H1 (cell line): ENCODE results near the gene PNPLA8. TPM values are rescaled to one million over a fixed set of nuclear protein-coding genes. Genes with fewer than 3 reads are reported as not detected.

Experiments
- CTCF ChIA-PET: fragments of 300-600 bp; sonication (Branson Sonifier 250); formaldehyde crosslinking; loops from one replicate; lab custom pipeline; 2021; ENCODE audit not compliant: partially characterized antibody; lab: Charles Lee
- POLR2A ChIA-PET: fragments of 300-600 bp; sonication (Branson Sonifier 250); formaldehyde crosslinking; loops from one replicate; lab custom pipeline; 2021; ENCODE audit warnings: inconsistent platforms; ENCODE audit not compliant: partially characterized antibody; lab: Charles Lee
- DNase-seq, 2 experiments: peaks; one replicate each; pipeline versions ENCODE4 v3.0.0 to v3.0.0-alpha.2; 2010 to 2022; ENCODE audit warnings: low spot score in 2 of 2, low read depth in 1 of 2, mixed read lengths in 1 of 2
- FAIRE-seq: peaks from 2 replicates; lab custom pipeline; 2011; peaks lifted over from hg19 to GRCh38; lab: Jason Lieb, UNC
- H2AFZ ChIP-seq: 2 replicates; pipeline ENCODE4 v1.8.1; 2012; ENCODE audit warnings: low read length, inconsistent platforms
- H2AK5ac ChIP-seq: 2 replicates; pipeline ENCODE4 v1.6.1; 2013; ENCODE audit warnings: low read depth, low read length
- H2BK120ac ChIP-seq: replicated peaks from 2 replicates; pipeline ENCODE3; 2013; ENCODE audit warnings: low read depth, low read length, inconsistent platforms
- H2BK12ac ChIP-seq: 2 replicates; pipeline ENCODE4 v1.6.1; 2013; ENCODE audit warnings: low read depth, low read length
- H2BK15ac ChIP-seq: 2 replicates; pipeline ENCODE4 v1.6.1; 2013; ENCODE audit warnings: low read length
- H2BK20ac ChIP-seq: 2 replicates; pipeline ENCODE4 v1.6.1; 2013; ENCODE audit warnings: low read length
- H2BK5ac ChIP-seq: 2 replicates; pipeline ENCODE4 v1.6.1; 2013; ENCODE audit warnings: low read depth, low read length
- H3K14ac ChIP-seq: 2 replicates; pipeline ENCODE4 v1.6.1; 2013; ENCODE audit warnings: inconsistent platforms; ENCODE audit not compliant: insufficient read length
- H3K18ac ChIP-seq: 2 replicates; pipeline ENCODE4 v1.6.1; 2013; ENCODE audit warnings: low read length; ENCODE audit errors: extremely low read depth
- H3K23ac ChIP-seq: 2 replicates; pipeline ENCODE4 v1.6.1; 2013; ENCODE audit warnings: inconsistent platforms; ENCODE audit not compliant: insufficient read length
- H3K23me2 ChIP-seq: 2 replicates; pipeline ENCODE4 v1.6.1; 2013; ENCODE audit warnings: low read depth, low read length
- H3K27ac ChIP-seq: 2 replicates; pipeline ENCODE4 v1.6.1; 2011; ENCODE audit warnings: low read depth, low read length, inconsistent platforms
- H3K27me3 ChIP-seq, 4 experiments: replicated peaks in 1 of 4; 1 replicate in 1 of 4; 2 replicates in 3 of 4; pipeline versions ENCODE4 v1.6.1 to v1.8.1; 2011 to 2013; ENCODE audit warnings: low read length in 3 of 4, mild to moderate bottlenecking in 3 of 4, inconsistent platforms in 2 of 4, mixed read lengths in 2 of 4, moderate library complexity in 1 of 4; ENCODE audit not compliant: control insufficient read depth in 3 of 4, insufficient read depth in 3 of 4; ENCODE audit errors: extremely low read depth in 1 of 4
- H3K36me3 ChIP-seq, 4 experiments: 2 replicates each; pipeline versions ENCODE4 v1.6.1 to v1.8.1; 2011 to 2013; ENCODE audit warnings: mild to moderate bottlenecking in 4 of 4, low read length in 3 of 4, moderate library complexity in 2 of 4, control low read depth in 1 of 4, inconsistent platforms in 1 of 4; ENCODE audit not compliant: insufficient read depth in 4 of 4, control insufficient read depth in 2 of 4
- H3K4ac ChIP-seq: replicated peaks from 2 replicates; pipeline ENCODE3; 2013; ENCODE audit warnings: low read length, low read depth, mixed read lengths, inconsistent platforms; ENCODE audit not compliant: insufficient read length
- H3K4me1 ChIP-seq, 4 experiments: replicated peaks in 1 of 4; 1 replicate in 1 of 4; 2 replicates in 3 of 4; pipeline versions ENCODE4 v1.6.1 to v1.8.1; 2011 to 2013; ENCODE audit warnings: low read length in 3 of 4, inconsistent platforms in 2 of 4, mixed read lengths in 1 of 4; ENCODE audit not compliant: insufficient read depth in 4 of 4, control insufficient read depth in 3 of 4
- H3K4me2 ChIP-seq, 2 experiments: 2 replicates each; pipeline versions ENCODE4 v1.6.1 to v1.8.1; 2011 to 2013; ENCODE audit warnings: low read depth in 2 of 2, low read length in 2 of 2, control low read depth in 1 of 2, inconsistent platforms in 1 of 2, mild to moderate bottlenecking in 1 of 2; ENCODE audit not compliant: insufficient read depth in 1 of 2
- H3K4me3 ChIP-seq, 4 experiments: fragments of 200-600, 300-600 bp in 1 of 4; sonication (generic), shearing (Covaris generic), sonication (Bioruptor Twin) in 1 of 4; 2 replicates each; pipeline versions ENCODE4 v1.5.1 to v1.8.1; 2011 to 2016; ENCODE audit warnings: low read length in 4 of 4, low read depth in 3 of 4, control low read depth in 2 of 4, inconsistent platforms in 2 of 4, mild to moderate bottlenecking in 2 of 4, mixed read lengths in 1 of 4, moderate library complexity in 1 of 4; ENCODE audit not compliant: insufficient read depth in 2 of 4; ENCODE audit errors: extremely low read depth in 1 of 4
- H3K56ac ChIP-seq: replicated peaks from 2 replicates; pipeline ENCODE3; 2013; ENCODE audit warnings: low read depth, mild to moderate bottlenecking, mixed read lengths, low read length, inconsistent platforms; ENCODE audit not compliant: insufficient read length
- H3K79me1 ChIP-seq: 2 replicates; pipeline ENCODE4 v1.6.1; 2013; ENCODE audit warnings: low read depth, low read length, control low read depth
- H3K79me2 ChIP-seq, 2 experiments: 2 replicates each; pipeline versions ENCODE4 v1.6.1 to v1.8.1; 2012 to 2013; ENCODE audit warnings: low read length in 2 of 2, mild to moderate bottlenecking in 2 of 2, inconsistent platforms in 1 of 2; ENCODE audit not compliant: insufficient read depth in 2 of 2, control insufficient read depth in 1 of 2
- H3K9ac ChIP-seq, 4 experiments: replicated peaks in 1 of 4; 1 replicate in 1 of 4; 2 replicates in 3 of 4; pipeline versions ENCODE4 v1.6.1 to v1.8.1; 2011 to 2013; ENCODE audit warnings: low read depth in 3 of 4, low read length in 3 of 4, control low read depth in 2 of 4, mild to moderate bottlenecking in 2 of 4, moderate library complexity in 2 of 4, inconsistent platforms in 1 of 4; ENCODE audit errors: extremely low read depth in 1 of 4
- H3K9me3 ChIP-seq, 2 experiments: 2 replicates each; pipeline versions ENCODE4 v1.6.1 to v1.8.1; 2012 to 2013; ENCODE audit warnings: mild to moderate bottlenecking in 2 of 2, moderate library complexity in 2 of 2, control low read depth in 1 of 2, inconsistent platforms in 1 of 2, low read depth in 1 of 2, low read length in 1 of 2, mixed read lengths in 1 of 2; ENCODE audit not compliant: insufficient read depth in 2 of 2
- H4K20me1 ChIP-seq, 2 experiments: replicated peaks in 1 of 2; 2 replicates each; pipeline versions ENCODE3 to v1.8.1; 2011 to 2013; ENCODE audit warnings: inconsistent platforms in 2 of 2, low read length in 2 of 2, mild to moderate bottlenecking in 1 of 2; ENCODE audit not compliant: insufficient read depth in 2 of 2, control insufficient read depth in 1 of 2
- H4K5ac ChIP-seq: 2 replicates; pipeline ENCODE4 v1.6.1; 2013; ENCODE audit warnings: low read length, low read depth, mixed read lengths, inconsistent platforms; ENCODE audit not compliant: insufficient read length
- H4K8ac ChIP-seq: 2 replicates; pipeline ENCODE4 v1.8.0; 2013; ENCODE audit warnings: mild to moderate bottlenecking, moderate library complexity, low read length, inconsistent platforms; ENCODE audit not compliant: insufficient read depth; ENCODE audit errors: extremely low read depth
- H4K91ac ChIP-seq: replicated peaks from 2 replicates; pipeline ENCODE3; 2013; ENCODE audit warnings: low read length, mixed read lengths, inconsistent platforms; ENCODE audit not compliant: insufficient read length
- ATF3 ChIP-seq: IDR thresholded peaks from 2 replicates; pipeline ENCODE4 v1.6.1; 2011; ENCODE audit warnings: low read depth, mild to moderate bottlenecking, low read length; ENCODE audit not compliant: insufficient read depth
- BCL11A ChIP-seq, 2 experiments: IDR thresholded peaks; one replicate each; pipeline ENCODE4 v1.6.1; 2011; ENCODE audit warnings: low read depth in 2 of 2, low read length in 2 of 2, mild to moderate bottlenecking in 2 of 2
- BRCA1 ChIP-seq: IDR thresholded peaks from 2 replicates; pipeline ENCODE4 v1.6.1; 2012; ENCODE audit warnings: low read depth, low read length, improper control_type of control experiment
- HDAC6 ChIP-seq: IDR thresholded peaks from one replicate; pipeline ENCODE4 v1.7.1; 2012; ENCODE audit warnings: low read depth, mild to moderate bottlenecking, inconsistent platforms, low read length, moderate library complexity
- NRF1 ChIP-seq: IDR thresholded peaks from 2 replicates; pipeline ENCODE4 v1.6.1; 2011; ENCODE audit warnings: mild to moderate bottlenecking, low read depth, low read length, improper control_type of control experiment
- RAD21 ChIP-seq, 2 experiments: IDR thresholded peaks in 1 of 2; conservative IDR thresholded peaks in 1 of 2; 2 replicates each; pipeline ENCODE4 v1.6.1; 2011; ENCODE audit warnings: low read depth in 2 of 2, low read length in 2 of 2, improper control_type of control experiment in 1 of 2, inconsistent platforms in 1 of 2, mild to moderate bottlenecking in 1 of 2, moderate library complexity in 1 of 2
- RBBP5 ChIP-seq: IDR thresholded peaks from 2 replicates; pipeline ENCODE4 v1.7.1; 2012; ENCODE audit warnings: low read depth, mild to moderate bottlenecking, inconsistent platforms, low read length, moderate library complexity, borderline replicate concordance
- TEAD4 ChIP-seq: IDR thresholded peaks from 2 replicates; pipeline ENCODE4 v1.6.1; 2012; ENCODE audit warnings: low read depth, low read length, inconsistent platforms, mixed read lengths
- polyA plus RNA-seq, 7 experiments: library from polyadenylated mRNA; depleted of rRNA in 3 of 7; stranded (reverse) in 5 of 7; unstranded in 2 of 7; fragments of >200 nt in 5 of 7; fragments of 200-250 nt in 2 of 7; gene quantifications; 1 replicate in 5 of 7; 2 replicates in 1 of 7; 4 replicates in 1 of 7; pipeline versions ENCODE4 v1.2.1 to v1.2.3, GENCODE V29; 2011 to 2013; ENCODE audit warnings: missing spikeins in 2 of 7, mixed read lengths in 2 of 7
- total RNA-seq: library from RNA; stranded (reverse); fragmentation: NEBNext Ultra II Directional; extraction: Animal tissue kit (Norgen Biotek cat#: 25700); gene quantifications from 2 replicates; pipeline ENCODE4 v1.2.1, GENCODE V29; 2021
- TF ChIP-seq, protein P1 (sequence below): IDR thresholded peaks from 2 replicates; pipeline ENCODE4 v1.6.1; 2012; ENCODE audit warnings: inconsistent platforms

The PNPLA8 gene
- total and polyA plus RNA-seq, 2 of the 8 experiments (the other 6 are each of a cell fraction or from before 2014, with no cell fraction given), result 3.8 to 11.2 TPM

DNA sequence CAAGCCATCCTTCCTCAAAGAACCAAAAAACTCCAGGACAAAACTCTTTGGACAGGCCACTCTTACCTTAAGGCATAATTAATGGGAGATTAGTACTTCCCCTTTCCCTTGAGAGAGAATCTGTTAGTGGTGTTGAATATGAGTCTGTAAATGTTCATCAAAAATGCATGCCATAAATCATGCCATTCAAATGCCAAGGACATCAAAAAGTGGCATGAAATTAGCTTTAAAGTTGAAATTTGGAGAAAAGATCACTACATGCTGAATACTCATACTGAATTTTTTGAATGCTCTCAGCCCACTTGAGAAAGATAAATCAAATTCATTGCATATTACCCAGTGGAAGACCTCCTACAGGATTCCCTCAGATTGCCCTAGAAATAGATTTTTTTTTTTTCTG is 76.4 kb downstream of the PNPLA8 start:
- Histone ChIP-seq H4K8ac (no peak overlapping the region), H3K4me1 (peaks cover 6 to 13% (median 9%) of the 10 kb centered on the region in 4 experiments; a peak in 4 of 7 replicates), H4K5ac (peak overlapping the region; percentile 74), H3K9me3 (no peaks in the 10 kb centered on the region), H3K4me2 (peak overlapping the region; percentile 26 to 55; a peak in 2 of 4 replicates), H2AK5ac (no peak overlapping the region), H3K9ac (no peak overlapping the region), H2BK120ac (no peak overlapping the region), H3K14ac (no peak overlapping the region), H2BK5ac (no peak overlapping the region), H3K4me3 (peak overlapping the region in 1 of 4 experiments; percentile 33; a peak in 1 of 8 replicates), H3K27me3 (peaks cover 0 to 13% (median 8%) of the 10 kb centered on the region in 4 experiments; a peak in 4 of 7 replicates), H4K20me1 (peaks cover 0 to 1% of the 10 kb centered on the region in 2 experiments), H3K56ac (no peak overlapping the region), H2BK12ac (no peak overlapping the region), H3K79me1 (no peaks in the 10 kb centered on the region), H3K79me2 (no peaks in the 10 kb centered on the region), H4K91ac (no peak overlapping the region), H3K18ac (no peak overlapping the region; the same call in 1 of the 2 replicates), H3K36me3 (no peaks in the 10 kb centered on the region), H3K23me2 (peaks cover 2% of the 10 kb centered on the region), H3K27ac (no peak overlapping the region), H2AFZ (no peak overlapping the region), H2BK20ac (no peak overlapping the region), H3K23ac (no peak overlapping the region), H3K4ac (no peak overlapping the region), H2BK15ac (no peak overlapping the region)
- FAIRE-seq, result no peak
- no peak for DNase-seq
- CTCF ChIA-PET, result interaction anchor here (0.6 to 1.5 kb wide), 9 partner anchors 9 to 271 kb away, joined by 3 to 5 read pairs (median 4); no protein-coding TSS in a partner anchor
- POLR2A ChIA-PET, result no interaction called here
- TF ChIP-seq, protein P1, sequence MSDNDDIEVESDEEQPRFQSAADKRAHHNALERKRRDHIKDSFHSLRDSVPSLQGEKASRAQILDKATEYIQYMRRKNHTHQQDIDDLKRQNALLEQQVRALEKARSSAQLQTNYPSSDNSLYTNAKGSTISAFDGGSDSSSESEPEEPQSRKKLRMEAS, result no peak
- TF ChIP-seq BCL11A (IDR thresholded peaks at IDR 0.05; ENCODE audit: low read depth in 2 of 2, low read length in 2 of 2), result no peak
- no peak for TF ChIP-seq HDAC6
- no peak for TF ChIP-seq ATF3
- no peak for TF ChIP-seq RAD21 (IDR thresholded peaks at IDR 0.05 in 1 of 2, conservative IDR thresholded peaks at IDR 0.05 in 1 of 2; ENCODE audit: low read depth in 2 of 2, low read length in 2 of 2)
- no peak for TF ChIP-seq BRCA1
- TF ChIP-seq RBBP5, result no peak
- TF ChIP-seq TEAD4, result no peak
- TF ChIP-seq NRF1, result no peak
